Astrocyte (in vitro differentiated cells and primary cell): Measurements from ENCODE around the gene TBC1D24. TPM values are rescaled to one million over a fixed set of nuclear protein-coding genes. Genes with fewer than 3 reads are reported as not detected.

Experiments
- DNase-seq: peaks from one replicate; pipeline ENCODE4 v3.0.0-alpha.2; 2010; ENCODE audit warnings: low read depth
- FAIRE-seq: peaks from 2 replicates; lab custom pipeline; 2011; peaks lifted over from hg19 to GRCh38; lab: Jason Lieb, UNC
- H2AFZ ChIP-seq: 2 replicates; pipeline ENCODE4 v1.6.0; 2012; ENCODE audit warnings: low read depth, low read length, inconsistent platforms
- H3K27ac ChIP-seq: 2 replicates; pipeline ENCODE4 v1.5.1; 2011; ENCODE audit warnings: low read depth, low read length, inconsistent platforms
- H3K27me3 ChIP-seq: 2 replicates; pipeline ENCODE4 v1.6.0; 2011; ENCODE audit warnings: low read length, inconsistent platforms; ENCODE audit not compliant: insufficient read depth
- H3K36me3 ChIP-seq: 2 replicates; pipeline ENCODE4 v1.5.1; 2011; ENCODE audit warnings: low read length, inconsistent platforms; ENCODE audit not compliant: insufficient read depth
- H3K4me1 ChIP-seq: 2 replicates; pipeline ENCODE4 v1.5.1; 2011; ENCODE audit warnings: low read length, inconsistent platforms; ENCODE audit not compliant: insufficient read depth
- H3K4me2 ChIP-seq: 2 replicates; pipeline ENCODE4 v1.6.0; 2012; ENCODE audit warnings: low read length, inconsistent platforms
- H3K4me3 ChIP-seq: 2 replicates; pipeline ENCODE4 v1.5.1; 2011; ENCODE audit warnings: low read depth, mild to moderate bottlenecking, low read length, inconsistent platforms; ENCODE audit not compliant: insufficient read depth
- H3K79me2 ChIP-seq: 2 replicates; pipeline ENCODE4 v1.6.0; 2012; ENCODE audit warnings: mild to moderate bottlenecking, low read length, inconsistent platforms; ENCODE audit not compliant: insufficient read depth
- H3K9ac ChIP-seq: 2 replicates; pipeline ENCODE4 v1.6.0; 2012; ENCODE audit warnings: mild to moderate bottlenecking, low read length, inconsistent platforms
- H3K9me3 ChIP-seq: 2 replicates; pipeline ENCODE4 v1.5.1; 2012; ENCODE audit warnings: low read depth, mild to moderate bottlenecking, low read length, inconsistent platforms; ENCODE audit not compliant: insufficient read depth
- H4K20me1 ChIP-seq: 2 replicates; pipeline ENCODE4 v1.6.0; 2012; ENCODE audit warnings: low read length, inconsistent platforms; ENCODE audit not compliant: insufficient read depth
- H3K27ac Mint-ChIP-seq: one replicate; pipeline ENCODE4 v1.8.0; 2021; ENCODE audit warnings: mild to moderate bottlenecking, mixed read lengths; ENCODE audit not compliant: unreplicated experiment
- H3K27me3 Mint-ChIP-seq: one replicate; pipeline ENCODE4 v1.8.0; 2021; ENCODE audit warnings: low read depth, mixed read lengths; ENCODE audit not compliant: unreplicated experiment
- H3K36me3 Mint-ChIP-seq: one replicate; pipeline ENCODE4 v1.8.0; 2021; ENCODE audit warnings: low read depth, mixed read lengths; ENCODE audit not compliant: unreplicated experiment
- H3K4me1 Mint-ChIP-seq: one replicate; pipeline ENCODE4 v1.8.0; 2021; ENCODE audit warnings: low read depth, mixed read lengths; ENCODE audit not compliant: unreplicated experiment
- H3K4me3 Mint-ChIP-seq: one replicate; pipeline ENCODE4 v1.8.0; 2021; ENCODE audit warnings: mild to moderate bottlenecking, moderate library complexity, mixed read lengths; ENCODE audit not compliant: unreplicated experiment
- H3K9me3 Mint-ChIP-seq: one replicate; pipeline ENCODE4 v1.8.0; 2021; ENCODE audit warnings: mild to moderate bottlenecking, mixed read lengths; ENCODE audit not compliant: unreplicated experiment
- CTCF ChIP-seq: IDR thresholded peaks from 2 replicates; pipeline ENCODE4 v1.5.1; 2011; ENCODE audit warnings: low read depth, mild to moderate bottlenecking, inconsistent platforms, low read length, moderate library complexity; ENCODE audit not compliant: insufficient read depth
- EZH2 ChIP-seq: IDR thresholded peaks from 2 replicates; pipeline ENCODE4 v1.6.1; 2012; ENCODE audit warnings: mild to moderate bottlenecking, low read length, inconsistent platforms; ENCODE audit not compliant: insufficient read depth
- total RNA-seq: library from RNA; stranded (reverse); gene quantifications from 2 replicates; pipeline ENCODE4 v1.2.1, GENCODE V29; 2021

Gene TBC1D24
- total RNA-seq, 1 donor from 2014 or later, result 13.4 TPM

GRCh38 chr16:2467528-2468232 lies 7.2 kb upstream of the TBC1D24 start:
- H3K4me3 Mint-ChIP-seq, result no peak overlapping the region
- H3K79me2 ChIP-seq, result no peaks in the 10 kb centered on the region
- H3K27ac ChIP-seq, result no peak overlapping the region
- no peaks in the 10 kb centered on the region for H3K36me3 ChIP-seq
- peaks cover 20% of the 10 kb centered on the region for H3K4me1 ChIP-seq
- H3K36me3 Mint-ChIP-seq, result no peaks in the 10 kb centered on the region
- peak overlapping the region; percentile 54 for H3K4me3 ChIP-seq
- H2AFZ ChIP-seq, result peak overlapping the region; percentile 54
- peaks cover 11% of the 10 kb centered on the region for H4K20me1 ChIP-seq
- H3K4me2 ChIP-seq, result peak overlapping the region; percentile 89
- no peaks in the 10 kb centered on the region for H3K9me3 Mint-ChIP-seq
- no peaks in the 10 kb centered on the region for H3K27me3 ChIP-seq
- TF ChIP-seq CTCF, result no peak
- no peak for TF ChIP-seq EZH2
- H3K4me1 Mint-ChIP-seq, result peaks cover 4% of the 10 kb centered on the region
- H3K9me3 ChIP-seq, result no peaks in the 10 kb centered on the region
- peak overlapping the region; percentile 26 for H3K27ac Mint-ChIP-seq
- no peak for FAIRE-seq
- peaks cover 12% of the 10 kb centered on the region for H3K27me3 Mint-ChIP-seq
- peak; percentile 57 for DNase-seq
- H3K9ac ChIP-seq, result peak overlapping the region; percentile 61

DNA sequence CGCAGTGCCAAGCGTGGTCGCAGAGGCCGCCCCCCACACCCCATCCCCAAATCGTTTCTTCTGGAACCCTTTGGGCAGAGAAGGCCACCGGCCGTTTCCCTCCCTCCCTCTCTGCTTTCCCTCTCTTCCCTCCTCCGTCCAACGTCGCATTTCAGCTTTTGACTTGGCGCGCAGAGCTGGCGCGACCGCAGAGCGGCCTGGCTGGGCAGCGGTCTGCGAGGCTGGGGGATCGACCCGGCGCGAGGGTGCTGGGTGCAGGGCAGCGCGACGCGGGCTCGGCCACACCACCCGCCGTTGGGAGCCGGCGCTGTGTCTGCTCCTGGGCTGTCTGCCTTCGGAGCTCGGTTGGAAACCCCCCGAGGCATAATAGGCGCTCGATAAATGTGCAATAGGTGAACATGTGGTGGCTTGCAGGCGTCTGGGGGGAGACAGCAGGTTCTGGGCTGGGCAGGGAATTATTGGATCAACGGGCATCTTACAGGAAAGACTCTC lies 6.6 kb upstream of the TBC1D24 start:
- Mint-ChIP-seq H3K4me3 (no peak overlapping the region), H3K27me3 (peaks cover 12% of the 10 kb centered on the region), H3K27ac (peak overlapping the region; percentile 47), H3K4me1 (peaks cover 6% of the 10 kb centered on the region), H3K36me3 (no peaks in the 10 kb centered on the region), H3K9me3 (no peaks in the 10 kb centered on the region)
- peak overlapping the region; percentile 54 for H2AFZ ChIP-seq
- H3K4me1 ChIP-seq, result peaks cover 20% of the 10 kb centered on the region
- no peaks in the 10 kb centered on the region for H3K36me3 ChIP-seq
- H3K27me3 ChIP-seq, result no peaks in the 10 kb centered on the region
- H3K27ac ChIP-seq, result no peak overlapping the region
- TF ChIP-seq CTCF (no peak), EZH2 (no peak)
- DNase-seq (no peak), FAIRE-seq (no peak)
- peaks cover 17% of the 10 kb centered on the region for H4K20me1 ChIP-seq
- peak overlapping the region; percentile 54 for H3K4me3 ChIP-seq
- H3K9ac ChIP-seq, result peak overlapping the region; percentile 61
- no peaks in the 10 kb centered on the region for H3K9me3 ChIP-seq
- H3K79me2 ChIP-seq, result no peaks in the 10 kb centered on the region
- peak overlapping the region; percentile 89 for H3K4me2 ChIP-seq
